Measurements from ENCODE around the gene CAPN11.

The CAPN11 gene

DNA sequence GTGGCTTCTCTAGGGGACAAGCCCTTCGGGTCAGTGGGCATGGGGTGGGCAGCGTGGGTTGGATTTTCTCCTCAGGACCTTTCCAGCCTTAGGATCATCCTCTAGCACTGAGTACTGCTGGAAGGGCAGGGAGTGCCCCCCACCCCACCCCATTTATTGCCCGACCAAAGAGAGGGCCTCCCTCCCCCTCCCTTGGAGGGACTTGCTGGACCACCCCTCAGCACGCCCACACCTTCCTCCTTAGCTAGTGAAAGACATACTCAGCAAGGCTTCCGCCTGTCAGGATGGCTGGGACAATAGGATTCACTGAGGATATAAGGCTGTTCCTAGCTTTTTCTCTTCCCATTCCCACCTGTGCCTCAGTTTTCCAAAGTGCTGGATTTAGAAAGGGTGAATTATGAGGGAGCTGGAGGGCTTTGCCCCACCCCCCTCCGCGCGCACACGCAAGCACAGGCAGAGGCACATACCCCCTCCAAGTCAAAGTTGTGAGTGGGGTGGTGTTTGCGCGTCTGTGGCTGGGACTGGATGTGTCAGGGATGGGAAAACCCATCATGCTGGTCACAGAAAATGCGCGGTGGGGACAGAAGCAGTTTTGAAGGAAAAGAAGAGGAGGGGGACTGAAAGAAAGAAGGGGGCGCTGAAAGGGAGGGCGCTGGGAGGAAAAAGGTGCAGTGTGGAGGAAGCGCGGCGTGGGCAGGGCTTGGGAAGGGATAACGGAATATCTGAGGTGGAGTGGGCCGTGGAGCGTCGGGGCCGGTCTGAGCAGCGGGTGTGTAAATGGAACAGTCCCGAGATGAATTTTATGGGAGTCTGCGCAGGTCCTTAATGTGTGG is 64.1 kb downstream of the CAPN11 start:
- TF ChIP-seq, protein P1, sequence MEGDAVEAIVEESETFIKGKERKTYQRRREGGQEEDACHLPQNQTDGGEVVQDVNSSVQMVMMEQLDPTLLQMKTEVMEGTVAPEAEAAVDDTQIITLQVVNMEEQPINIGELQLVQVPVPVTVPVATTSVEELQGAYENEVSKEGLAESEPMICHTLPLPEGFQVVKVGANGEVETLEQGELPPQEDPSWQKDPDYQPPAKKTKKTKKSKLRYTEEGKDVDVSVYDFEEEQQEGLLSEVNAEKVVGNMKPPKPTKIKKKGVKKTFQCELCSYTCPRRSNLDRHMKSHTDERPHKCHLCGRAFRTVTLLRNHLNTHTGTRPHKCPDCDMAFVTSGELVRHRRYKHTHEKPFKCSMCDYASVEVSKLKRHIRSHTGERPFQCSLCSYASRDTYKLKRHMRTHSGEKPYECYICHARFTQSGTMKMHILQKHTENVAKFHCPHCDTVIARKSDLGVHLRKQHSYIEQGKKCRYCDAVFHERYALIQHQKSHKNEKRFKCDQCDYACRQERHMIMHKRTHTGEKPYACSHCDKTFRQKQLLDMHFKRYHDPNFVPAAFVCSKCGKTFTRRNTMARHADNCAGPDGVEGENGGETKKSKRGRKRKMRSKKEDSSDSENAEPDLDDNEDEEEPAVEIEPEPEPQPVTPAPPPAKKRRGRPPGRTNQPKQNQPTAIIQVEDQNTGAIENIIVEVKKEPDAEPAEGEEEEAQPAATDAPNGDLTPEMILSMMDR (conservative IDR thresholded peaks at IDR 0.05; ENCODE audit: control insufficient read depth, insufficient read depth, low read depth, low read length): no peak
- peak overlapping the region; percentile 59 for H3K4me3 ChIP-seq (ENCODE audit: control insufficient read depth, low read depth, low read length)
- DNase-seq (ENCODE audit: low read depth): no peak

DNA sequence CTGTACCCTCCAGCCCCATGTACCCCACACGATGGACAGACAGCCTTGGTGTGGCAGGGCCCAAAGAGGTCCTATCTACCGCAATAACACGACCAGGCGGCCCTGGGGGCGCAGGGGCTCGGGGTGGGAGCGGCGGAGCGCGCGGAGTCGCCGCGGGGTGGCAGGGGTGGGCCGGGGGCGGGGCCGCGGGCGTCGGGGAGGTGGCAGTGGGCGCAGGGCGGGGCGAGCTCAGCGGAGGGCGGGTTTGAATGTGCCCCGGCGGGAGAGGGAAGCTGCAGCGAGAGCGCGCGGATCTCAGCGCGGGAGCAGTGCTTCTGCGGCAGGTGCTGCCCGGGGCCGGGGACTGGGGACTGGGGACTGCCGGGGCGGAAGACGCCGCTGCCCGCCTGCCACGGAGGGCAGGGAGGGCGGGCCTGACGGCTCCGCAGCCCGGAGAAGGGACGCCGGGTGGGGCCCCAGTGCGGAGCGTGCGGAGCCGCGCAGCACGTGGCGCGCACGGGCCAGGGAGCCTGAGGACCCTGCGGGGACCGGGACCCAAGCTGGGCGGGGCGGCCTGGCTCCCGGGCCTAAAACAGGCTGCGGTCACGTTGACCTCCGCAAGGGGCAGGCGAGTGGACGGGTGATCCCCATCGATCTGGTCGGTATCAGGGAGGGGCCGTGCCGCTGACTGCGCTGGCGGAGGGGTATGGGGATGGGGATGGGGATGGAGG is 64.9 kb downstream of the CAPN11 start, which contains the start of gene SLC29A1:
SLC29A1 (plus strand) TSS at position 277 of the 710 bp plus-strand sequence. CDS start 3,719 bp downstream, outside the sequence.
- TF ChIP-seq, protein P1 (conservative IDR thresholded peaks at IDR 0.05; ENCODE audit: control insufficient read depth, insufficient read depth, low read depth, low read length): no peak
- peak within 1 kb of the TSS; percentile 59 for H3K4me3 ChIP-seq (ENCODE audit: control insufficient read depth, low read depth, low read length)
- DNase-seq (ENCODE audit: low read depth): no peak

DNA sequence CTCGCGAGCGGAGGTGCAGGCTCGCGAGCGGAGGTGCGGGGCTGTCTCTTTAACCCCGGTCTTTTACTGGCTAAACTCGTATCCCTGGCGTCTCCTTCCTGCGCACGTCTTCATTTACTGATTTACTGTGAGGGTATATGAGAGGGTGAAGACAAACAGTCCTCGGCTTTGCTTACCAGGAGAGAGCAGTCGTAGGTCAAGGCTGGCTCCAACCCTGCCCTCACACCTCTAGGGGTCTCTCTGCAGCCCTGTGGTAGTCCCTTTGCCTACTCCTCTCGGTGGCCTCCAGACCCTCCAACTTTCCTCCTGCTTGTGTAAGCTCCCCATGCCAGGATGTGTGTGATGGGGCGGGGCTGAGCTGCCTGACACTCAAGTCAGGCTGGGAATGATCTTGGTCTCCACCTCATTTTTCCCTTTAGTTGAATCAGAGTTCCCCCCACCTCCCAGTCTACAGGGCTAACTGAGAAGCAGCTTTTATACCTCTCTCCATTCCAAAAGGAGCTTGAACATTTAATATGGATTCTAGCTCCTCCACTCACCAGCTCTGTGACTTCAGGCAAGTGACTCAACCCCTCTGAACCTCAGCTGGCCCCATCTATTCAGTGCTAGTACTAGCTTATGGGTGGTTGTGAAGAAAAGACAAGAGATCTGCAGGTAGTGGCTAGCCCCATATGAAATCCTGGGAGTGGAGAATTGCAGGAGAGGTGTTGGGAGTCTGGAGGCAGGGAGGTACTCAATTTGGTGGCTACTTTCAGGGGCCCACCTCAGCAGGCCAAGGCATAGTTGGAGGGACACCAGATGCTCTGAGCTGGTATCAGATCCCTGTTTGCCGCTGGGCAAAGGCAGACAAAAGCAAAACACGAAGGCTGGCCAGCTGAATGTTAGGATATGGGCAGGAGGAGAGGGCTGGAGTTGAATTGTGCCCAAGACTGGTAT is 65.7 kb downstream of the CAPN11 start:
- peak overlapping the region; percentile 59 for H3K4me3 ChIP-seq (ENCODE audit: control insufficient read depth, low read depth, low read length)

DNA sequence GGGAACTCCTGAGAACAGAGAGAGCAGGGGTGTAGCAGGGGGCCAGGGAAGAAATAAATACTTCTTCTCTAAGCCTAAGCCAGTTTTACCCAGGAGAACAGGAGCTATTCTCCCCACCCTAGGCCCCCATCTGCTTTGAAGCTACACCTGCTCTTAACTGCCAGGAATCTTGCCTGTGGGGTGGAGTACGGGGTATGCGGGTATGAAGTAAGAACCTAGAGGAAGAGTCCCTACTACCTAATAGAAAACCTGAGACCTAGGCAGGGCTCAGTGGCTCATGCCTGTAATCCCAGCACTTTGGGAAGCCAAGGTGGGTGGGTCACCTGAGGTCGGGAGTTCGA is 66.3 kb downstream of the CAPN11 start:
- no peak overlapping the region for H3K4me3 ChIP-seq (ENCODE audit: control insufficient read depth, low read depth, low read length)
- DNase-seq (ENCODE audit: low read depth): no peak
- TF ChIP-seq, protein P1 (conservative IDR thresholded peaks at IDR 0.05; ENCODE audit: control insufficient read depth, insufficient read depth, low read depth, low read length): no peak

More for the DNA sequence above, 65.7 kb downstream of the CAPN11 start:
- no peak for DNase-seq (ENCODE audit: low read depth)
- TF ChIP-seq, protein P1 (conservative IDR thresholded peaks at IDR 0.05; ENCODE audit: control insufficient read depth, insufficient read depth, low read depth, low read length): no peak

DNA sequence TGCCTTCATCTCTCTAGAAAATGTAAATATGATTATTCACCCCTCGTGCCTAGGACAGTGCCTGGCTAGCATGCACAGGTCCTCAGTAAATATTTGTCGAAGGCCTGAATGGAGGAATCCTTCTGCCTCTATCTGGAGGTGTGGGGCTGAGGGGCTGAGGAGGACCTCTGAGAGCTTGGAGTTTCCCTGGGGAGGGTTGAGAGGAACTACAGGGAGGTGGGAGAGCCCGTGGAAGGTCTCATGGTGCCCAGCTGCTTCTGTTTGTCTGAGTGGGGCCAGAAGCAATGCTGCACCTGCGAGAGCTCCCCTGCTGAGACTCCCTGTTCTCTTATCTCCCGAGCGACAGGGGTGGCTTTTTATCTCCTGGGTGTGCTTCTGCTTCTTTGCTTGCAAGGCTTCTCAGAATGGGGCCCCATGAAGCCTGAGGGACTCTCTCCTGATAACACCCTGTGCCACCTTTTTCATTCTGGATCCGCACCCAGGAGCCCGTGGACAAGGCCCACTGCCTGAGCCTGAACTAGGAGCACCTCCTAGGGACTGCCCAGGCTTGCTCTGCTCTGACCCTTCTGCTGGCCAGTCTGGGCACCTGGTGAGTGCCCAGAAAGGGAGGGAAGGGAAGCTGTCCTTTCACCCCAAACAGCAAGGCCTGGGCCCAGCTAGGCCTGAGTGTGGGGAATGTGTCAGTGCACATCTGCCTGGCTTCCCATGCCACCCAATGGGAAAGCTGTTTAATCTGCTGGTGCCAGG is 67.1 kb downstream of the CAPN11 start:
- no peak overlapping the region for H3K4me3 ChIP-seq (ENCODE audit: control insufficient read depth, low read depth, low read length)
- TF ChIP-seq, protein P1 (conservative IDR thresholded peaks at IDR 0.05; ENCODE audit: control insufficient read depth, insufficient read depth, low read depth, low read length): no peak
- DNase-seq (ENCODE audit: low read depth): no peak

All from fibroblast of mammary gland (primary cell).